Thyroid gland (tissue), 4 donors: ENCODE results near the gene AXL.

ENCODE experiments used
- POLR2A ChIP-seq, 2 donors: fragments of 450-650 bp; IDR thresholded peaks; one replicate each; pipeline ENCODE4 v1.6.1; 2017; ENCODE audit warnings: antibody characterized with exemption in 2 of 2, mild to moderate bottlenecking in 2 of 2, moderate library complexity in 1 of 2
- TF ChIP-seq, protein P1 (sequence below), 6 experiments: fragments of 200-600 bp in 3 of 6; fragments of 450-650 bp in 3 of 6; sonication (generic) in 3 of 6; IDR thresholded peaks; one replicate each; pipeline ENCODE4 v1.5.1; 2016 to 2019; ENCODE audit warnings: antibody characterized with exemption in 6 of 6, mild to moderate bottlenecking in 2 of 6, inconsistent platforms in 1 of 6, moderate library complexity in 1 of 6

DNA sequence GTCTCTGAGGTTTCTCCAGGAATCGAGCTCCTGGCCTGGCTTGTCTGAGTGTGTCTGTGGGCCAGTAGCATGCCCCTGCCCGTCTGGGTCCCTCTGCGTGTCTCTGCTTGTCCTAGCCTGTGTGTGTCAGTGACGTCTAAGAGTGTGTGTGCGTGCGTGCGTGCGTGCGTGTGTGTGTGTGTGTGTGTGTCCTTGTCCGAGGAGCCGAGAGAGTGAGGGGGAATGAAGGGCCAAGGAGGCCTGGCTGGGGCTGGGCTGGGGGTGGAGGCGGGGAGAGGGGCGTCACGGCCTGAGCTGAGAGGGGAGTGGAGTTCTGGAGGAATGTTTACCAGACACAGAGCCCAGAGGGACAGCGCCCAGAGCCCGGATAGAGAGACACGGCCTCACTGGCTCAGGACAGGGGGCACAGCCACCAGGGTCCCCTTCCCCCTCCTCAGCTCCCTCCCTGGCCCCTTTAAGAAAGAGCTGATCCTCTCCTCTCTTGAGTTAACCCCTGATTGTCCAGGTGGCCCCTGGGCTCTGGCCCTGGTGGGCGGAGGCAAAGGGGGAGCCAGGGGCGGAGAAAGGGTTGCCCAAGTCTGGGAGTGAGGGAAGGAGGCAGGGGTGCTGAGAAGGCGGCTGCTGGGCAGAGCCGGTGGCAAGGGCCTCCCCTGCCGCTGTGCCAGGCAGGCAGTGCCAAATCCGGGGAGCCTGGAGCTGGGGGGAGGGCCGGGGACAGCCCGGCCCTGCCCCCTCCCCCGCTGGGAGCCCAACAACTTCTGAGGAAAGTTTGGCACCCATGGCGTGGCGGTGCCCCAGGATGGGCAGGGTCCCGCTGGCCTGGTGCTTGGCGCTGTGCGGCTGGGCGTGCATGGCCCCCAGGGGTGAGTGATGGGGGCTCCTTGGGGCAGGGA, at the start of gene AXL:
- TF ChIP-seq, protein P1, sequence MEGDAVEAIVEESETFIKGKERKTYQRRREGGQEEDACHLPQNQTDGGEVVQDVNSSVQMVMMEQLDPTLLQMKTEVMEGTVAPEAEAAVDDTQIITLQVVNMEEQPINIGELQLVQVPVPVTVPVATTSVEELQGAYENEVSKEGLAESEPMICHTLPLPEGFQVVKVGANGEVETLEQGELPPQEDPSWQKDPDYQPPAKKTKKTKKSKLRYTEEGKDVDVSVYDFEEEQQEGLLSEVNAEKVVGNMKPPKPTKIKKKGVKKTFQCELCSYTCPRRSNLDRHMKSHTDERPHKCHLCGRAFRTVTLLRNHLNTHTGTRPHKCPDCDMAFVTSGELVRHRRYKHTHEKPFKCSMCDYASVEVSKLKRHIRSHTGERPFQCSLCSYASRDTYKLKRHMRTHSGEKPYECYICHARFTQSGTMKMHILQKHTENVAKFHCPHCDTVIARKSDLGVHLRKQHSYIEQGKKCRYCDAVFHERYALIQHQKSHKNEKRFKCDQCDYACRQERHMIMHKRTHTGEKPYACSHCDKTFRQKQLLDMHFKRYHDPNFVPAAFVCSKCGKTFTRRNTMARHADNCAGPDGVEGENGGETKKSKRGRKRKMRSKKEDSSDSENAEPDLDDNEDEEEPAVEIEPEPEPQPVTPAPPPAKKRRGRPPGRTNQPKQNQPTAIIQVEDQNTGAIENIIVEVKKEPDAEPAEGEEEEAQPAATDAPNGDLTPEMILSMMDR (IDR thresholded peaks at IDR 0.05): no peak
- peak in 1 of 2 donors; percentile 55 for TF ChIP-seq POLR2A (IDR thresholded peaks at IDR 0.05)
